ENCODE measurements around the gene SIL1. TPM values are rescaled to one million over a fixed set of nuclear protein-coding genes. Genes with fewer than 3 reads are reported as not detected.

SIL1 gene
- total and polyA plus RNA-seq, 2 donors (not counting 3 experiments of a cell fraction or from before 2014, with no cell fraction given) = 47.6 to 67.2 TPM

GRCh38 chr5:139243425-139243970 is 45.3 kb upstream of the SIL1 start:
- dilution Hi-C loops (cut with MboI; ENCODE audit: extremely low pct_ligation_motif_present, low sequenced_read_pairs) = no loop called here
- H3K27me3 ChIP-seq (ENCODE audit: control insufficient read depth in 2 of 2, insufficient read depth in 2 of 2, low read length in 2 of 2) = peaks cover 14% of the 10 kb centered on the region in 2 experiments
- peaks cover 16% of the 10 kb centered on the region for H3K4me1 ChIP-seq (ENCODE audit: control insufficient read depth, extremely low read depth, insufficient read depth, low read length)
- H3K4me2 ChIP-seq (ENCODE audit: insufficient read depth, low read length) = no peak overlapping the region
- BruUV-seq (replicated peaks) = no TSS peak
- ChIA-PET CTCF (no interaction called here), POLR2A (interaction anchor here (0.6 to 0.7 kb wide), 2 partner anchors 9 to 483 kb away, joined by 3 to 6 read pairs; no protein-coding TSS in a partner anchor)
- TF ChIP-seq, protein P1, sequence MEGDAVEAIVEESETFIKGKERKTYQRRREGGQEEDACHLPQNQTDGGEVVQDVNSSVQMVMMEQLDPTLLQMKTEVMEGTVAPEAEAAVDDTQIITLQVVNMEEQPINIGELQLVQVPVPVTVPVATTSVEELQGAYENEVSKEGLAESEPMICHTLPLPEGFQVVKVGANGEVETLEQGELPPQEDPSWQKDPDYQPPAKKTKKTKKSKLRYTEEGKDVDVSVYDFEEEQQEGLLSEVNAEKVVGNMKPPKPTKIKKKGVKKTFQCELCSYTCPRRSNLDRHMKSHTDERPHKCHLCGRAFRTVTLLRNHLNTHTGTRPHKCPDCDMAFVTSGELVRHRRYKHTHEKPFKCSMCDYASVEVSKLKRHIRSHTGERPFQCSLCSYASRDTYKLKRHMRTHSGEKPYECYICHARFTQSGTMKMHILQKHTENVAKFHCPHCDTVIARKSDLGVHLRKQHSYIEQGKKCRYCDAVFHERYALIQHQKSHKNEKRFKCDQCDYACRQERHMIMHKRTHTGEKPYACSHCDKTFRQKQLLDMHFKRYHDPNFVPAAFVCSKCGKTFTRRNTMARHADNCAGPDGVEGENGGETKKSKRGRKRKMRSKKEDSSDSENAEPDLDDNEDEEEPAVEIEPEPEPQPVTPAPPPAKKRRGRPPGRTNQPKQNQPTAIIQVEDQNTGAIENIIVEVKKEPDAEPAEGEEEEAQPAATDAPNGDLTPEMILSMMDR (IDR thresholded peaks at IDR 0.05; ENCODE audit: extremely low read depth in 1 of 2, insufficient read depth in 1 of 2, low read depth in 1 of 2, low read length in 2 of 2) = no peak
- no peak for TF ChIP-seq GATA2 (IDR thresholded peaks at IDR 0.05; ENCODE audit: insufficient read depth, insufficient read length, low read depth, low read length)
- TF ChIP-seq POLR2AphosphoS5 (IDR thresholded peaks at IDR 0.05; ENCODE audit: insufficient read depth, low read depth, low read length) = no peak
- no peak for TF ChIP-seq EZH2 (IDR thresholded peaks at IDR 0.05; ENCODE audit: borderline replicate concordance, low read depth, low read length, severe bottlenecking)
- TF ChIP-seq JUN (IDR thresholded peaks at IDR 0.05; ENCODE audit: borderline replicate concordance, insufficient read depth, insufficient read length, low read depth) = no peak
- TF ChIP-seq FOS (IDR thresholded peaks at IDR 0.05; ENCODE audit: borderline replicate concordance, insufficient read depth, low read length) = no peak
- H4K20me1 ChIP-seq (replicated peaks; ENCODE audit: control insufficient read depth, extremely low read depth, insufficient read depth, low read length) = no peaks in the 10 kb centered on the region
- H3K9me3 ChIP-seq (replicated peaks; ENCODE audit: control insufficient read depth, insufficient read depth, low read length) = no peaks in the 10 kb centered on the region
- H3K4me3 ChIP-seq (replicated peaks in 1 of 3; ENCODE audit: insufficient read depth in 1 of 3, low read depth in 1 of 3, low read length in 3 of 3) = no peak overlapping the region
- DNase-seq (ENCODE audit: low read depth, low spot score) (no peak), FAIRE-seq (no peak)
- H3K79me2 ChIP-seq (ENCODE audit: control insufficient read depth, insufficient read depth, low read length) = no peaks in the 10 kb centered on the region
- H2AFZ ChIP-seq (ENCODE audit: low read depth, low read length) = no peak overlapping the region
- no peaks in the 10 kb centered on the region for H3K9me1 ChIP-seq (replicated peaks; ENCODE audit: control insufficient read depth, extremely low read depth, insufficient read depth, low read length)
- intact Hi-C loops (cut with micrococcal nuclease) = no loop called here
- H3K27ac ChIP-seq (ENCODE audit: insufficient read depth, low read depth, low read length) = no peak overlapping the region
- no peaks in the 10 kb centered on the region for H3K36me3 ChIP-seq (ENCODE audit: control insufficient read depth in 2 of 2, extremely low read depth in 1 of 2, insufficient read depth in 2 of 2, low read length in 2 of 2)
- no peak overlapping the region for H3K9ac ChIP-seq (replicated peaks; ENCODE audit: extremely low read depth, insufficient read depth, low read length)
